ENCODE measurements around the gene PPP1R9A. TPM values are rescaled to one million over a fixed set of nuclear protein-coding genes. Genes with fewer than 3 reads are reported as not detected.

PPP1R9A gene
- 2.8 to 4.5 TPM (median 4.3 TPM) in 5 replicates for total RNA-seq (2022; extraction: Qiagen RNA extraction; ENCODE audit: low read depth)

GRCh38 chr7:94907026-94907810 lies at the start of gene PPP1R9A:
Gene PPP1R9A, plus strand, starts transcription at chr7:94907594. Its CDS starts 2,520 bp downstream, at chr7:94910114.

GRCh38 chr7:95324431-95324830 lies 417.0 kb downstream of the PPP1R9A start, which contains the start of gene PON1:
Gene PON1, minus strand, starts transcription at chr7:95324532. Its CDS starts 57 bp downstream, at chr7:95324475.

All from A549 treated with RU486 at 1 μM for 4 hours (cell line).